Measurements from ENCODE around the gene MTUS2. TPM values are rescaled to one million over a fixed set of nuclear protein-coding genes. Genes with fewer than 3 reads are reported as not detected.

MTUS2 gene
- total RNA-seq, 2 donors from 2014 or later = not detected

DNA sequence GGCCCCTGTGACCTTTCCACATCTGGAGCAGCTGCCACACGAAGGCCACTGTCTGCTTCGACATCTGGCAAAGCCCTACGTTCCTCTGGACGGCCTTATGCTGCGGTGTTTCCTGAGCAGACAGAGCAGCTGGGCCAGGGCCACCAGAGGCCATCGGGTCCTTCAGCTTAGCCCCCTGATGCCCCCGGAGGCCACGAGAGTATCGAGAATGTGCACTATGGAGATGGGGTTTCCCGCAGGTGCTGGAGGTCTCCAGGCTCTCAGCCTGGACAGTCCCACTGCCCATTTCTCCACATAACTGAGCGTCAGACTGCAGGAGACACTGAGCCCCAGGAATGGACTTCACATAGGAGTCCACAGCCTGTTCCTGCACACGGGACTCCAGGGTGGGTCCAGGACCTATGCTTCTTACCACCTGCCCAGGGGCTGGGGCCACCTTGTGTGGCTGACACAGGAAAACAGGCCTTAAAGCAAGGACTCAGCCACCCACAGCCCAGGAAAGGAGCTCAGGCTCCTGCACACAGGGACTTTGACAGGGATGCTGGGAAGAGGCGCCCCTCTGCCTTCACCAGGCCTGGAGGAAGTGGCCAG lies 694.7 kb downstream of the MTUS2 start:
- Mint-ChIP-seq H3K36me3 (peaks cover 2% of the 10 kb centered on the region), H3K4me1 (ENCODE audit: low read depth in 2 of 2) (peaks cover 0 to under 1% of the 10 kb centered on the region in 2 donors), H3K27me3 (no peaks in the 10 kb centered on the region), H3K4me3 (no peak overlapping the region), H3K27ac (no peak overlapping the region), H3K9me3 (no peaks in the 10 kb centered on the region)
- no peak for ATAC-seq
- DNase-seq (ENCODE audit: low spot score) = no peak

DNA sequence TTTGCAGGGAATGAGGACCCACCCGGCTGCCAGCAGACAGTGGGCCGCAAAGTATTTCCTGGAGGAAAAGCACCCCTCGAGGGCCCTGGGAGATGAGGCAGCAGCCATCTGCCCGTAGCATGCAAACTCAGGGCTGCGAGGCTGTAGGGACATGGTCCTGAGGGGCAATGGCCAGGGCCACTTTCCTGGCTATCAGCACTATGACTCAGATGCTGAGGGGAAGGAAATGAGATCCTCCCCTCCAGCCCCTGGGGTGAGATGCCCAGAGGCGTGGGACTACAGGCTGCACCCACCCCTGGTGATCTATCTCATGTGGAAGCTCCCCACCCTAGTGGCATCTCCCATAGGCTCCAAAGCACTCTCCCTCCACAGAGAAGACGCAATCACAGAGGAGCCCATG lies 695.2 kb downstream of the MTUS2 start:
- no peaks in the 10 kb centered on the region for H3K9me3 Mint-ChIP-seq
- DNase-seq (ENCODE audit: low spot score) = no peak
- no peaks in the 10 kb centered on the region for H3K27me3 Mint-ChIP-seq
- H3K4me1 Mint-ChIP-seq (ENCODE audit: low read depth in 2 of 2) = peaks cover 0 to 4% of the 10 kb centered on the region in 2 donors
- H3K27ac Mint-ChIP-seq = no peak overlapping the region
- H3K36me3 Mint-ChIP-seq = peaks cover 6% of the 10 kb centered on the region
- H3K4me3 Mint-ChIP-seq = no peak overlapping the region
- ATAC-seq = no peak

DNA sequence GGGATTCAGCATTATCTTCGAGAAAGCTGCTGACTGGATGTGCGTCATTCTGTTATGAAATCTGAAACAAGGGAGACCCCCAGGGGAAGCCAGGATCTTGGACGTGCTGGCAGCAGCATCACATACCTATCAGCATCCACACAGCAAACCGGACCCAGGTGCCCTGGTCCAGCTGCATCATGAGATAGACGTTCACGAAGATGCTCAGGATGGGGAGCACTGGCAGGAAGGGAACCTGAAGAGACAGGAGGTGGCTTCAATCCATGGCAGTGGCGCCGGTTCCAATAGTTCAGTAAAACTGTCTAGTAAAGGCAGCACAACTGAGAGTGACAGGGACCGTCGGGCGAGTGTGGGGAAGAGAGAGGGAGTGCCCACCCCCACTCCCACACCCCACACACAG lies 695.9 kb downstream of the MTUS2 start:
- ATAC-seq (no peak), DNase-seq (ENCODE audit: low spot score) (no peak)
- Mint-ChIP-seq H3K9me3 (no peaks in the 10 kb centered on the region), H3K27ac (no peak overlapping the region), H3K36me3 (peaks cover 6% of the 10 kb centered on the region), H3K27me3 (no peaks in the 10 kb centered on the region), H3K4me1 (ENCODE audit: low read depth in 2 of 2) (peaks cover 0 to 4% of the 10 kb centered on the region in 2 donors), H3K4me3 (no peak overlapping the region)

DNA sequence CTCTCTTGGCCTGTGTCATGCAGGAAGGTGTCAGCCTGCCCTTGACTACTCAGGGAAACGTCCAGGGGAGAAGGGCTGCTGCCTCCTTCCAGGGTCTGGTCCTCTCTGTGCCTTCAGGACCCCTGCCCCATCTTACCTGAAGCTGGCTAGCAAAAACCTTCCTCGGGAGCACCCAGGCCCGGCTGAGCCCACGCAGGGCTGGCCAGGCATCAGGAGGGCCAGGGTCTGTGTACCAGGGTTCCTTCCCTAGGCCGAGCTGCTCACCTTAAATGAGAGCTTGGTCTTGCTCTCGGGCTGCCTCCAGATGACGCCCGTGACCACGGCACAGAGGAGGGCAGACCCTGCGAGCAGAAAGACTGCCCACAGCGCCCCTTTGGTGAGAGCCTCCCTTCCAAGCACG lies 696.7 kb downstream of the MTUS2 start:
- H3K27ac Mint-ChIP-seq = no peak overlapping the region
- ATAC-seq (no peak), DNase-seq (ENCODE audit: low spot score) (peak; percentile 12)
- H3K27me3 Mint-ChIP-seq = no peaks in the 10 kb centered on the region
- H3K4me3 Mint-ChIP-seq = no peak overlapping the region
- H3K9me3 Mint-ChIP-seq = no peaks in the 10 kb centered on the region
- peaks cover 6% of the 10 kb centered on the region for H3K36me3 Mint-ChIP-seq
- peaks cover 0 to 4% of the 10 kb centered on the region in 2 donors for H3K4me1 Mint-ChIP-seq (ENCODE audit: low read depth in 2 of 2)

DNA sequence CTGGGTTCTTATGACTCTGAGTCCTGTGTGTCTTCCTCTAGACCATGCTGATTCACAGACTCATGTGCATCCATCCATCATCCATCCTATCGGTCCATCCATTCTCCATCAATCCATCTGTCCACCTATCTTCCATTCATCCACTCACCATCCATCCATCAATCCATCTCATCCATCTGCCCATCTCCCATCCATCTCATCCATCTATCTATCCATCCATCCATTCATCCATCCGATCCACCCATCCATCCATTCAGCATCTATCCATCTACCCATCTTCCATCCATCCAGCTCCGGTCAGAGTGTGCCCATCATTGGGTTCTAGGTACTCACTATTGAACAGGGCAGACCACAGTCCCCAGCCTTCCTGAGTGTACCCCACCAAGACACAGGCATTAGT lies 699.8 kb downstream of the MTUS2 start:
- ATAC-seq (no peak), DNase-seq (ENCODE audit: low spot score) (no peak)
- Mint-ChIP-seq H3K27ac (no peak overlapping the region), H3K9me3 (no peaks in the 10 kb centered on the region), H3K4me3 (no peak overlapping the region), H3K27me3 (no peaks in the 10 kb centered on the region), H3K36me3 (peaks cover 6% of the 10 kb centered on the region), H3K4me1 (ENCODE audit: low read depth in 2 of 2) (peaks cover 0 to 4% of the 10 kb centered on the region in 2 donors)

DNA sequence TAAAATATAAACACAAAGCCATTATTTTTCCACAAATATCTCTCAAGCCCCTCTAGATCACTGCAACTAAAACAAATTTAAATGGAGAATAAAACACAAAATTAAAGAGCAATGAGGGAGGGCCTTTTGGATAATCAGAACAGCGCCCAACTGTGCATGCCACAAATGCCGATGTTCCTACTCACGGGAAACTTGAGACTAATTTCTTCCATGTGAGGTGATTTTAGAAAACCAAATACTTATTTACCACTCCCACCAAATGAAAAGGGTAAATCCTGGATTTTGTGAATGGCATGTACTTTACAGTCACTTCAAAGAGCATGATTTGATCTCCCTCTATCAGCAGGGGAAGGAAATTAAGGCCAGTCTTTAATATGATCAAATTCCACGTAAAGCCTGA lies 700.5 kb downstream of the MTUS2 start:
- DNase-seq (ENCODE audit: low spot score) = no peak
- no peaks in the 10 kb centered on the region for H3K9me3 Mint-ChIP-seq
- H3K27ac Mint-ChIP-seq = no peak overlapping the region
- no peak for ATAC-seq
- peaks cover 0 to 8% of the 10 kb centered on the region in 2 donors for H3K4me1 Mint-ChIP-seq (ENCODE audit: low read depth in 2 of 2)
- H3K27me3 Mint-ChIP-seq = no peaks in the 10 kb centered on the region
- H3K36me3 Mint-ChIP-seq = peaks cover 6% of the 10 kb centered on the region
- no peak overlapping the region for H3K4me3 Mint-ChIP-seq

DNA sequence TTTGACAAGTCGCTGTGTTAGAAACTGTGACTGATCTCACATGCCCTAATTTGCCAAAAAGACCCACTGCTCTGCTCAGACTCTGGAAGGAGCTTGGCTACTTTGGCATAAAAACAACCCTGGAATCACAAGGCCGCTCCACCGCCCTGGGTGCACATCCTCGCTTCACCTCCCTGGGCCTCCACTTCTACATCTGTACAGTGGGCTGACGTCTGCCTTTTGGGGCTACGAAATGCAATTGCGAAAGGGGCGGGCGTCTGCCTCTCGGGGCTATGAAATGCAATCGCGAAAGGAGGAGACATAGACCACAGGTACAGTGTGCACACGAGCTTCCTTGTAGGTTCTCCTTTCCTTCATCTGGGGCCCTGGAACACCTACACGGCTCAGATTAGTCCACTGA lies 701.2 kb downstream of the MTUS2 start:
- Mint-ChIP-seq H3K9me3 (no peaks in the 10 kb centered on the region), H3K4me1 (ENCODE audit: low read depth in 2 of 2) (peaks cover 0 to 8% of the 10 kb centered on the region in 2 donors), H3K27ac (no peak overlapping the region), H3K27me3 (no peaks in the 10 kb centered on the region), H3K4me3 (no peak overlapping the region), H3K36me3 (peaks cover 6% of the 10 kb centered on the region)
- ATAC-seq (no peak), DNase-seq (ENCODE audit: low spot score) (peak; percentile 18)

DNA sequence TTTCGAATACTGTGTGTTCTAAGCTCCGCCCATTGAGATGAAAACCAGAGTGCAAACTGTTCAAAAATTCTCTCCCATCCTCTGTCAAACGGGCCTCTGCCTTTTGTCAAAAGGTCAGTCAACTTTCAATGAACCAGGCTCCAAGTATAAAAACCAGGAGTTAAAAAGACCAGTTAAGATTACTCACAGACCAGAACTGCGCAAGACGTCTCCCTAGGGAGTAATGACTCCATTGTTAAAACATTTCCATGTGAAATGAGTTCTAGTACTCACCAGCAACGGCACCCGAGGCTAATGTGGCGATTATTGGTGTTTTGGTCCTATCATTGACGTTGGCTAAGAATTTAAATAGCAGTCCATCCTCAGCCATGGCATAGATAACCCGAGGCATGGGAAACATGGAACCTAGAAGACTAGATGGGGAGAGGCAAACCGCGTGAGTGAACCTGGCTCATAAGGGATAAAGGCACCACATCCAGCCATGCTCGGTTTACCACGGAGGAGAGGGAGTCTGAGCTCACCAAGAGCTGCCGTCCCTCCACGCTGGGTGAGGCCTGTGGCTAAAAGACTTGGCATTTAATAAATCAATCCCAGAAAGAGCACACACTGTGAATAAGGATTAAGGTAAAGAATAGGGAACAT lies 702.0 kb downstream of the MTUS2 start:
- DNase-seq (ENCODE audit: low spot score) (peak; percentile 32), ATAC-seq (no peak)
- H3K4me1 Mint-ChIP-seq (ENCODE audit: low read depth in 2 of 2) = peaks cover 0 to 8% of the 10 kb centered on the region in 2 donors
- no peaks in the 10 kb centered on the region for H3K27me3 Mint-ChIP-seq
- no peaks in the 10 kb centered on the region for H3K9me3 Mint-ChIP-seq
- H3K27ac Mint-ChIP-seq = no peak overlapping the region
- peaks cover 6% of the 10 kb centered on the region for H3K36me3 Mint-ChIP-seq
- no peak overlapping the region for H3K4me3 Mint-ChIP-seq

DNA sequence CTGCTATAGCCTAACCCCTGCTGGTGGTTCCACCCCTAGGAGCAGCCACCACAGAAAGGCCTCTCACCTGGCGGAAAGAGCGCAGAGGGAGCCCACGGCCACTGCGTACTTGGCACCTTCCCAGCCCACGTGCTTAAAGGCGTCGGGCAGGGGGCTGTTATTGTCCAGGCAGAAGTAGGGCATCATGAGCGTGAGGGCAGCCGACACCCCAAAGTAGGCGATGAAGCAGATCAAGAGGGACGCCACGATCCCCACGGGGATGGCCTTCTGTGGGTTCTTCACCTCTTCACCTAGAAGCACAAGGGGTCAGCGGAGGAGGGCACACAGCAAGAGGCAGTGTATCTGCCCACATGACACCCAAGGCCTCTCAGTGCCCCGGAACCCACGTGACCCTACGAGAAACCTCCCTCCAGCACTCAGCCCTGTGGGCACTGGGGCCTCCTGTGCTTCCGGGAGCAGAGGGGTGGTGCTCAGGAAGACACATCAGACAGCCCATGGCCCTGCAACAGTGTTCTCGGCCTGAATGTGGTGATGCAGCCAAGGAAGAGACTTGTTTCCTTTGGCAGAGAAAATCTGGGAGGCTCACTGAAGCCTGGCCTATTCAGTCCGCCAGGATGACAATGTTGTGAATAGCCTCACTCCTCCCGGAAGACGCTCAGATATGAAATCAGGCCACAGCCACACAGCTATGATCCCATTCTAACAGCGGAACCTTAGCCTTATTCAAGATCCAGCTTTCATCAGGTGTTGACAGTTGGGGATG lies 703.2 kb downstream of the MTUS2 start:
- no peaks in the 10 kb centered on the region for H3K27me3 Mint-ChIP-seq
- peaks cover 6% of the 10 kb centered on the region for H3K36me3 Mint-ChIP-seq
- H3K27ac Mint-ChIP-seq = no peak overlapping the region
- H3K4me3 Mint-ChIP-seq = no peak overlapping the region
- peaks cover 0 to 10% of the 10 kb centered on the region in 2 donors for H3K4me1 Mint-ChIP-seq (ENCODE audit: low read depth in 2 of 2)
- ATAC-seq (no peak), DNase-seq (ENCODE audit: low spot score) (peak; percentile 56)
- H3K9me3 Mint-ChIP-seq = no peaks in the 10 kb centered on the region

DNA sequence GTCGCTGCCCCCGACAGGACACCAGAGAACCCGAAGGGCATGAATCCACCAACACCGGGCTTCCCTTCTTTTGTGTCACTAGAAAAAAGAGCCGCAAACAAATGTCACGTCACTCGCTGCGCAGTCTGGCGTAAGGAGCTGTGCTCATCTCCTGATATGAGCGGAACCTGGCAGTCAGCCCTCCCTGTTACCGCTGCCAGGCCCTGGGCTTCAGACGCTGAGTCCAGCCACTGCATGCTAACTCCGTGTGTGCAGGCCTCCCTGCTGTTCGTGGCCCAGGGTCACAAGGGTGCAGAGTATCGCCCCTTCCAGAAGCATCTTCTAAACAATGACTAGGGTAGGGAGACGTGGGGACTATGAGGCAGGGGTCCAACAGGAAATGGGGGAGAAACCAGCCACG lies 704.0 kb downstream of the MTUS2 start:
- no peak for ATAC-seq

DNA sequence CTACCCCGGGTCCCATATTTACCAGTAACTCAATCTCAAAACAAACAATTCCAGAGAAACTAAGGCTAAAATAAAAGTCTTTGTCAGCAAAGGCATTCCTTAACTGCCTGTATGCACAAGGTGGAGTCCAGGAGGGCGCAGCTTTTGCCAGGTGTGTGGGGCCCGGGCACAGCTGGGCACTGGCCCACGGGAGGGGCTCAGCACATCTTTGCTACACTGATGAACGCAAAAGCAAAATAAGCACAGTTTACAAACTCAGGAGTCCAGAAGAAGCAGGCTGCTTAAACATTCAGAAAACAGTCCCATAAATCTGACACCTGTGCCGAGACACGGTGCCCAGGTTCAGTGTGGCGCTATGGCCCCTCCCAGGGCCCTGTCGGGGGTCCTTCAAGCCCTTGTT lies 704.5 kb downstream of the MTUS2 start:
- peak; percentile 8 for DNase-seq (ENCODE audit: low spot score)
- Mint-ChIP-seq H3K27me3 (no peaks in the 10 kb centered on the region), H3K4me3 (no peak overlapping the region), H3K4me1 (ENCODE audit: low read depth in 2 of 2) (peaks cover 0 to 18% of the 10 kb centered on the region in 2 donors), H3K9me3 (no peaks in the 10 kb centered on the region), H3K27ac (no peak overlapping the region), H3K36me3 (peaks cover 11% of the 10 kb centered on the region)
- no peak for ATAC-seq

More for the DNA sequence above, 704.0 kb downstream of the MTUS2 start:
- DNase-seq (ENCODE audit: low spot score) = peak; percentile 49
- Mint-ChIP-seq H3K9me3 (no peaks in the 10 kb centered on the region), H3K4me1 (ENCODE audit: low read depth in 2 of 2) (peaks cover 0 to 13% of the 10 kb centered on the region in 2 donors), H3K36me3 (peaks cover 6% of the 10 kb centered on the region), H3K27me3 (no peaks in the 10 kb centered on the region), H3K4me3 (no peak overlapping the region), H3K27ac (no peak overlapping the region)

DNA sequence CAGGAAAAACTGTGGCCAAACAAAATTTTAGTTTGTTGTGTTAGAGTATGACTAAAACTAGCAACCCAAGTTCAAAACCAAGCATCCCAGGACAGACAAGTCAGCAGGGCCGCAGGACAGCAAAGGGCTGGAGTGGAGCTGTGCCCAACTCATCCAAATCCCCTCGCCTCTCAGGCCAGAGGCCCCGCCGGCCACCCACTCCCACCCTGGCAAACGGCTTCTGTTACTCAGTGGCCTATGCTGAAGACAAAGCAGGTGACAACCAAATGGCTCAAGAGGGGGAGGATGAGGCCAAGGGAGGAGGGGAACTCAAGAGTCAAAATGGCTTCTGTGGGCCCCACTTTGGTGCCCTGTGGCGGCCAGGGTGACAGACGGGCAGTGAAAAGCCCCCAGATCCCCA lies 705.6 kb downstream of the MTUS2 start:
- Mint-ChIP-seq H3K36me3 (peaks cover 11% of the 10 kb centered on the region), H3K9me3 (no peaks in the 10 kb centered on the region), H3K27me3 (no peaks in the 10 kb centered on the region), H3K27ac (no peak overlapping the region), H3K4me3 (no peak overlapping the region), H3K4me1 (ENCODE audit: low read depth in 2 of 2) (peaks cover 11 to 25% of the 10 kb centered on the region in 2 donors)
- ATAC-seq (no peak), DNase-seq (ENCODE audit: low spot score) (no peak)

DNA sequence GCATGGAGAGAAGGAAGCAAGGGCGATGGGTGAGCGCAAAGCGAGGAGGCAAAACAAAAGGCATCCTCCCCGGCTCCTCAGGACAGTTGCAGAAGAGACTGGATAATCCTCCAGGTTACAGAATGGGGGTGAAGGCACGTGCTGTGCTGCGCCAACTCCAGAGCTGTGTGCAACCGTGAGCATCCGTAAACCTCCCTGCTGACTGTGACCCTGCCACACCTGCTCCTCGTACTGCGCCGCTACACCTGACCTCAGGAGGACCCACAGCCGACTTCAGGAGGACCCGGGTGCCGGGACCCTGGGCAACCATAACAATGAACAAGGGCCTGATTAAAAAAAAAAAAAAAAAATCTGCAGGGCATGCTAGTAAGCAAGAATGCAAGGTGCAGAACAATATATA lies 706.6 kb downstream of the MTUS2 start:
- Mint-ChIP-seq H3K27ac (no peak overlapping the region), H3K4me1 (ENCODE audit: low read depth in 2 of 2) (peaks cover 11 to 26% of the 10 kb centered on the region in 2 donors), H3K27me3 (no peaks in the 10 kb centered on the region), H3K9me3 (no peaks in the 10 kb centered on the region), H3K4me3 (no peak overlapping the region), H3K36me3 (peaks cover 11% of the 10 kb centered on the region)
- no peak for DNase-seq (ENCODE audit: low spot score)
- ATAC-seq = no peak

DNA sequence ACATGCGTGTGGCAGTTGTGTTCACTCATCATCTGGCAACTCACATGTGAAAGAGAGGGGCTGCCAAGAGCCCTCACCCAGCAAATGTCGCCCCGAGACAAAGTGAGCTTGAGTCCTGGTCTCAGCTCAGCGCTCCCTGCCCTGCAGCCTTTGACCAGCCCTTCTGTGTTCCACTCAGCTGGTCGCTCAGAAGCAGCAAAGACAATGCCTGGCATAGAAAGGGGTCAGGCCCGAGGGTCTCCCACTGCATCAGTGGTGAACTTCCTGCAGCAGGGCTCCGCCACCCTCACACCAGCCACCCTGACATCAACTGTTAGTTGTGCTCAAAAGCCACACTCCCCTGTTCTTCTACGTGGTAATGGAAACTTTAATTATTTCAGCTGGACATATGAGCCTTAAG lies 707.4 kb downstream of the MTUS2 start:
- no peak overlapping the region for H3K27ac Mint-ChIP-seq
- H3K9me3 Mint-ChIP-seq = no peaks in the 10 kb centered on the region
- H3K4me3 Mint-ChIP-seq = no peak overlapping the region
- H3K4me1 Mint-ChIP-seq (ENCODE audit: low read depth in 2 of 2) = peaks cover 11 to 29% of the 10 kb centered on the region in 2 donors
- no peak for ATAC-seq
- no peak for DNase-seq (ENCODE audit: low spot score)
- no peaks in the 10 kb centered on the region for H3K27me3 Mint-ChIP-seq
- peaks cover 12% of the 10 kb centered on the region for H3K36me3 Mint-ChIP-seq
